Inflammatory macrophage treated with lipopolysaccharide for 4 hours (primary cell): ENCODE data around the gene SAT1.
A peak's percentile ranks its signal among the peaks of the same experiment; 100 is the strongest.

Experiments used
- DNase-seq: peaks from one replicate; pipeline ENCODE4 v3.0.0-alpha.2; 2020

SAT1 gene

GRCh38 chrX:23779025-23779424 lies 3.9 kb upstream of the SAT1 start:
- no peak for DNase-seq

GRCh38 chrX:23782455-23782854 lies 518 bp upstream of the SAT1 start:
- peak; percentile 42 for DNase-seq

GRCh38 chrX:23783589-23784469 lies 856 bp downstream of the SAT1 start:
- DNase-seq = peak; percentile 39

DNA sequence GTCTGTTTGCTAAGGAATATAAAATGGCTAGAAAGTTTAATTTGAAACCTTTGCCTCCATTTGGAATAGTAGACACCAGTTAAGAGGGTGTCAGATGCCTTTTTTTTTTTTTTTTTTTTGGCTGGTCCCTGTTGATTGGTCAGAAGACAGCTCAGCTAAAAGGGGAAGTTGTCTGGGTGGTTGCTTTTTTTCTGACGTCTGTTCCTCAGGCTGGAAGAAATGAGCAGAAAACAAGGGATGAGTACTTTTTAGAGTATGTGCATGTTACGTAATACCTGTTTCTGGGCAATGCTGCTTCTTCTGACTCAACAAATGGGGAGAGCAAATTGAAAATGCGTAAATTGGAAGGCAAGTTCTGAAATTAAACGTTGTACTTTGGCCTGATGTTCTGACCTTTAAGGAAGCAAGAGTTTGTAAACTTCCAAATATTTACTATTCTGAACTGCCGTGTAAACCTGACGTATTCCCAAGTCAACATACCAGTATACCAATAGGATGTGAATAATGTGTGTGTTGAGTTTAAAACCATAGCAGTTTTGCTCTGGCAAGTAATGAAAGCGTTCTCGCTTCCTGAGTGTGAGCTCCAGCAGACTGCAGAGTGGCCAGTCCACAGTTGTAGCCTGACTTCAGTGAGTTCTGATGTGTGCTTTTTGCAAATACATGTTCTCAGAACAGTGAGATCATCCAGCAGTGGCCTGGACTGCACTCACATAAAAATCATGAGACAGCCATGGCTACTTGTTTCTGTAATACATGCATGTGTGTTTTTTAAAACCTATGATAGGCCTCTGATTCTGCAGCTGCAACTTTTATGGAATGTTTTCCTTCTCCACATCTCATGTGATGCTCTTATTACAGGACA lies 1.7 kb downstream of the SAT1 start:
- DNase-seq = peak; percentile 82

DNA sequence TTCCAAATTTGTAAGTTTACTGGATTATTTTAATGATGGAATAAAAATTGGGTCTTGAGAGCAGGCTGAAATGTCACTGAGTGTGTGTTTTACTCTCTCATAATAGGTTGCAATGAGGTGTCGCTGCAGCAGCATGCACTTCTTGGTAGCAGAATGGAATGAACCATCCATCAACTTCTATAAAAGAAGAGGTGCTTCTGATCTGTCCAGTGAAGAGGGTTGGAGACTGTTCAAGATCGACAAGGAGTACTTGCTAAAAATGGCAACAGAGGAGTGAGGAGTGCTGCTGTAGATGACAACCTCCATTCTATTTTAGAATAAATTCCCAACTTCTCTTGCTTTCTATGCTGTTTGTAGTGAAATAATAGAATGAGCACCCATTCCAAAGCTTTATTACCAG lies 2.6 kb downstream of the SAT1 start:
- DNase-seq = no peak

GRCh38 chrX:23786268-23786815 lies 3.4 kb downstream of the SAT1 start:
- DNase-seq = peak; percentile 43

- DNase-seq = no peak
Measured at GRCh38 chrX:23787745-23788118, 4.8 kb downstream of the SAT1 start.

DNA sequence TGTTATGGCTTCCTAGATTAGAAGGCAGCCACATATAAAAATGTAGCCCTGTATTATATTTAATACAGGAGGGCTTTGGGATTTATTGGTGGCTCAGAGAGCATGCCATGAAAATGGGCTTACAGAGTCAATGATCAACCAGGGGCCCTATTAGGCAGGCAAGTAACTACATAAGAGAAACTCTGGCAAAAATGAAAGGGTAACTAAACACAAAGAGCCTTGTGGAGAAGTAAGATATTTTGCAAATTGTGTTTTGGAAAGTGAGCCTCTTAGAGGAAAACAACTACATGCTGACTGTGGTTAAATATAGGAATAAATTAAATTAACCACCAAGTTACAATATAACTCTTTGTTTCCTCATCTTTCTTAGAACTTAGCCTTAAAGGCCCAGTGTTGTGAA lies 5.5 kb downstream of the SAT1 start:
- DNase-seq = peak; percentile 56

- no peak for DNase-seq
Measured at GRCh38 chrX:23788946-23789345, 6.0 kb downstream of the SAT1 start.

DNA sequence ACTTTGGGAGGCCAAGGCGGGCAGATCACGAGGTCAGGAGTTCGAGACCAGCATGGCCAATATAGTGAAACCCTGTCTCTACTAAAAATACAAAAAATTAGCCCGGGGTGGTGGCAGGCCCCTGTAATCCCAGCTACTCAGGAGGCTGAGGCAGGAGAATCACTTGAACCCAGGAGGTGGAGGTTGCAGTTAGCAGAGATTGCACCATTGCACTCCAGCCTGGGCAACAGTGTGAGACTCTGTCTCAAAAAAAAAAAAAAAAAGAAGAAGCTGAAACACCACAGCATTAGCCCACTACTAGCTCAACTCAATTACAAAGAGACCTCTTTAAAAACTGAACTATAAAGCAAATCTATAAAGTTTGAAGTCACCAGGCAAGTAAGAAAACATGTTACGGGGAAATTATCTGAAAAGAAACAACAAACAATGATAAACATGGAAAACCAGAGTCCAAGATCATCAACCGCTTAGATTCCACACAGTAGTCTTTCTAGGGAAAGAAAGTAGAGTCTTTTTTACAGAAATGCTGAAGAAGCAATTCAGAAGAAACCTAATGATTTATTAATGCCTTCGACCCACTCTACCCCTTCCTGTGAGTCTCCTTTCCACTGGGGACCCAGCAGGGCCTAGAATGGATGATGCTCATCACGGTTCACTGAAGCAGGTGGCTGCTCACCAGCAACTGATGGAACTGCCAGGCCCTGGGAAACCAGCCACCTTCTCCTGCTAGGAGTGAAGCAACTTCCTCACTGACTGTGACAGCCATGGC lies 6.6 kb downstream of the SAT1 start:
- DNase-seq = no peak

DNA sequence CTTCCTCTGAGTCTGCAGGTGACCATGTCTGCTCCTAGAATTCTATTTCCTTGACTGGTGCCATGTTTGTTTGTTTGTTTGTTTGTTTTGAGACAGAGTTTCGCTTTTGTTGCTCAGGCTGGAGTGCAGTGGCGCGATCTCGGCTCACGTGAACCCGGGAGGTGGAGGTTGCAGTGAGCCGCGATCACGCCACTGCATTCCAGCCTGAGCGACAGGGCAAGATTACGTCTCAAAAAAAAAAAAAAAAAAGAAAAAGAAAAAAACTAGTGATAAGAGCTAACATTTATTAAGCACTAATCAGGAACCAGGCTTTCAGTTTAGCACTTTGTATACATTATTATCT lies 7.2 kb downstream of the SAT1 start:
- DNase-seq = no peak

DNA sequence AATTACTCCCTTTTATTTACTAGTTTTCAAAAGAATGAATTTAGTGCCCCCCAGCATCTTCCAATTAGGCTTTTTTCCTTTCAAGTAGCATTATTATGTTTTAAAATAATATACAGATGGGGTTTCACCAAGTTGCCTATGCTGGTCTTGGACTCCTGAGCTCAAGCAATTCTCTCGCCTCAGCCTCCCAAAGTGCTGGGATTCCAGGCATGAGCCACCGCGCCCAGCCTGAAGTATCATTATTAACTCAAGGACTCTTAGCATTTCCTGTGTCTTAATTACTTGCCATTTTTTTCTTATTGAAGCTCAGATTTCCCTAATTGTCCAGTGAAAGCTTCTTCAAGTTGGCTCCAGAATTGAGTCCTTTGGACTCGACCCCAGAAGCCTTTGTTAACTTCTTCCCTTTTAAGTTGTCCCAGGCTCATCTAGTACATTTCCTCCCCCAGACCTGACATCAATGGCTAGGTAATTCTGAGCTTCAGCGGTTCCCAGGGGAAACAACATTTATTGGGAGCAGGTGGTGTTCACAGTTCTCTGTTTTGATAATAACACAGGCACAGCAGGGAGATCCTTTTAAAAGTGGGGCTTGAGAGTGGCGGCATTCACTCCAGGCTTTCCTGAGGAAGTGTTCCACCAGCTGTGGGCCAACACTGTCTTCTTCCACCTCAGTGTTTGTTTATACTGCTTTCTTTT lies 10.0 kb downstream of the SAT1 start:
- DNase-seq = no peak

- DNase-seq = no peak
Measured at GRCh38 chrX:23795221-23795620, 12.2 kb downstream of the SAT1 start.

DNA sequence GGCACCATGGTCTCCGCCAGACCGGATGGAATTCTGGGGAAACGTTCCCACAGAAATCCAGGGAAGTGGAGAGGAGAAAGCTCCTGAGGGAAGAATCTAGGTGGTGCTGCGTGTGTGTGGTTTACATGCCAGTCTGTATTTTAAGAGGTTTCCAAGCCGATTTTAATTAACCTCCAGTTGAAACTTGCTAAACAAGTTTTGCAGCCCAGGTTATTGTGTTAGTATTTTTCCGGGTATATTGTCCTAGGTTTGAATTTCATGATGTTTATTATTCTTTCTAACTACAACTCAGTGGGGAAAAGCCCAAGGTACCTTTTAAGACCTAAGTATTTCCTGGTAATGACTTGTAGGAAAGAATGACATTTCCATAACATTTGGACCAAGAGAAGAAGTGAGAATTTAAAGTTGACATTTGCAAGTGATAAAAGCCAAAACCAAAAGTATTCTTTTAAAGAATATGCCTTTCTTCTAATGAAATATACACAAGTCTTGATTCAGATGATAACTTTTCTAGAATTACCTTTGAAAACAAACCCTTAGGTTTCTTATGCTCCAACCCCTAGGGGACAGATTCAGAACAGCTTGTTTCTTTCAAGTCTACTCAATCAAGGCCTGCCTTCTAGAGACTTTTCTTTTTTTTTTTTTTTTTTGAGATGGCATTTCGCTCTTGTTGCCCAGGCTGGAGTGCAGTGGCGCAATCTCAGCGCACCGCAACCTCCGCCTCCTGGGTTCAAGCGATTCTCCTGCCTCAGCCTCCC lies 14.6 kb downstream of the SAT1 start:
- DNase-seq = no peak

DNA sequence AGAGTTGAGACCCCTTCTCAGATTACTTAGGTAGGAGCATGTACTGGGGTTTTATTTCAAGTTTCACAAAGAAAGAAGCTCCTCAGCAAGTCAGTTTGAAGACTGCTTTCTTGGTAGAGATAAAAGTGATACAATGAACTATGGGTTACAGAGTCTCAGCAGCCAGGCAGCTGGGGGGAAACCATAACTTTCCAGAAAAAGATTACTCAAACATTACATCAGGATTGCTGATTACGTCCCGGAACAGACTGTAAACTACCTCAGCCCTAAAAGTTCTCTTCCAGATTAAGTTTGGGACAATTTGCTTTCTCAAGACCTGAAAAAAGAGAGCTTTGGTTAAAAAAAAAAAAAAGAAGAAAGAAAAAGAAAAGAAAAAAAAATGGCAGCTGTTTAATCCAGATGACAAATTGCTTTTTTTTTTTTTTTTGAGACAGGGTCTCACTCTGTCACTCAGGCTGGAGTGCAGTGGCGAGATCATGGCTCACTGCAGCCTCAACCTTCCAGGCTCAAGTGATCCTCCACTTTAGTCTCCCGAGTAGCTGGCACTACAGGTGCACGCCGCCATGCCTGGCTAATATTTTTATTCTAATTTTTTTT lies 16.6 kb downstream of the SAT1 start:
- peak; percentile 68 for DNase-seq

- DNase-seq = peak; percentile 64
Measured at GRCh38 chrX:23802431-23802830, 19.5 kb downstream of the SAT1 start.

DNA sequence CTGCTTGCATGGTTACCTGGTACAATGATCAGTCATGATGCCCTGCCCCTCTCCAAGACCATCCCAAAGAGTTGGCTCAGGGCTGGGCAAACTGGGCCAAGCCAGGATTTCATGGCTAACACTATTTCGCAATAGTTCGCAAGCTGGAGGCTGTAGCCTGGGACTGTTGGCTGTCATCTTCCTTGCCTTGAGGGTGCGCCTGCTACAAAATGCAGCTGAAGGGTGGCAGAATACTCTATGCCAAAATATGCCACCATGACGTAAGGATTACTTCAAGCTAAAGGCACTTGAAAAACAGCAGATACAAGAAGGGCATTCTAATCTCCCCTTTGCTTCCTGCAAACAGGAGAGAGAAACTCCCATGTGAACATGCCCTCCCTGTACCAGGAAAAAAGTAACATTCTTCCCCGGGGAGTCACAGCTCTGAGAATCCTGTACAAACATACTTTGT lies 21.0 kb downstream of the SAT1 start:
- DNase-seq = peak; percentile 2

GRCh38 chrX:23804578-23804977 lies 21.6 kb downstream of the SAT1 start:
- no peak for DNase-seq

DNA sequence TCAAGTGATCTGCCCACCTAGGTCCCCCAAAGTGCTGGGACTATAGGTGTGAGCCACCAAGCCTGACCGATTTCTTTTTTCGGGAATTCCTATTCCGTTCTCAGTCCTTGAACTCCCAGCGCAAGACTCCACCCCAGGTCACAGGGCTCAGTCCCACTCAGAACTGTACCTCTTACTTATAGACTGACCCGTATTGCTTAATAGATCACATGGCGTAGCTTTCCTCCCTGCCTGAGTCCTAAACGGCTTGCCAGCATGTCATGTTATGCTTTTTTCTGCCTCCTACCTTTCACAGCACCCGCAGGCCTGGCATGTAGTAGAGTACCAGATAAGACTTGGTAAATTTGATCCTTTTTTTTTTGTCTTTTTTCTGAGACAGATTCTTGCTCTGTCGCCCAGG lies 22.4 kb downstream of the SAT1 start:
- DNase-seq = peak; percentile 73

GRCh38 chrX:23810279-23810678 lies 27.3 kb downstream of the SAT1 start:
- no peak for DNase-seq

DNA sequence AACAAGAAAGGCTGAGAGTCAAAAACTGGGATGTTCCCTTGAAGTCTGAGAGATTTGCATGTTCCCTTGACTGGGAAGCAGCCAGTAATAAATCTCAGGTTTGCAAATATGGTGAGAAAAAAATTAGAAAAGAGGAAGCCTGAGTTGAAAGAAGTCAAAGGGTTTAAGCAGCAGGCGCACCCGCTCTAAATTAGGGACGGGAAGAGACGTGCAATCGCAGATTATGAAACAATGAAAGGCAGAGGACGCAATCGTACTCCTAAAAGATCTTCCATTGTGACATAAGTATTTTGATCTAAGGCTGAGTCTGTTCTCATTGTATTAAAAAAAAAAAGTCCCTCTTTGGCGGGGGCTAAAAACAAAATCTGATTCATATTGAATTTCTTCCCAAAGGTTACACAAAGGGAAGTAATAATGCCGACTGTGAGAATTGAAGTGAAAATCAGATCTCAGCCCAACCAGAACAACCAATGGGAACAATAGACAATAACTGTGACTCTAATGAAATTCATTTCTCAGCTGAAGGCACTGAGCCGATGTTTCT lies 28.2 kb downstream of the SAT1 start:
- DNase-seq = peak; percentile 94
